Activated T-helper 1 cell treated with anti-CD3 and anti-CD28 coated beads, Interleukin-12 subunit alpha, Interleukin-12 subunit beta, Interleukin-2, Interleukin-4 antibody, amounts not matched to agents 30 ng/mL and 10 ng/mL and 1 ng/mL, durations not matched to agents 14 hours and 24 hours and 36 hours (primary cell): ENCODE measurements around the gene LAIR1. TPM values are rescaled to one million over a fixed set of nuclear protein-coding genes. Genes with fewer than 3 reads are reported as not detected.

ENCODE experiments used
- DNase-seq: peaks from one replicate; pipeline ENCODE4 v3.0.0; 2021; ENCODE audit warnings: low spot score
- H3K27ac Mint-ChIP-seq: one replicate; pipeline ENCODE4 v1.8.0; 2021; ENCODE audit warnings: mild to moderate bottlenecking, mixed read lengths
- H3K27me3 Mint-ChIP-seq: one replicate; pipeline ENCODE4 v1.8.0; 2022; ENCODE audit warnings: mild to moderate bottlenecking, moderate library complexity, mixed read lengths; ENCODE audit not compliant: insufficient read depth
- H3K36me3 Mint-ChIP-seq: one replicate; pipeline ENCODE4 v1.8.0; 2021; ENCODE audit warnings: low read depth, mixed read lengths
- H3K4me1 Mint-ChIP-seq: one replicate; pipeline ENCODE4 v1.8.0; 2021; ENCODE audit warnings: low read depth, mixed read lengths
- H3K4me3 Mint-ChIP-seq: one replicate; pipeline ENCODE4 v1.8.0; 2021; ENCODE audit warnings: mild to moderate bottlenecking, moderate library complexity, mixed read lengths
- H3K9me3 Mint-ChIP-seq: one replicate; pipeline ENCODE4 v1.8.0; 2021; ENCODE audit warnings: mixed read lengths
- intact Hi-C: fragments of 100-400 bp; cut with micrococcal nuclease; formaldehyde crosslinking; loops from one replicate; pipeline ENCODE4 v1.15.1; 2024
- total RNA-seq: library from RNA; stranded (reverse); gene quantifications from 2 replicates; pipeline ENCODE4 v1.2.3, GENCODE V29; 2022

The LAIR1 gene
- total RNA-seq, 1 donor from 2014 or later, result 9.4 TPM

DNA sequence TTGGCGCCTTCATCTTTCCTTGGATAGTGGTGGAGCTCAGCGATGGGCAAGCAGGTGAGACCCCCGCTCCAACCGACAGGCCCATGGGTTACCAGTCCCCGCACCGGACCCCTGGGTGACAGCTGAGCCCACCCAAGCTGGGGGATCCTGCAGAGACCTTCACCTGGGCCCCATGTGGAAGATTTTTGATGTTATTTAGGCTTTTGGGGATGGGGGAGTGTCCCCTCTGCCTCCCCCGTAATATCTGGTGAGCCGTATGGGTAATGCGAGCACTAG lies 46.8 kb downstream of the LAIR1 start:
- H3K9me3 Mint-ChIP-seq, result no peaks in the 10 kb centered on the region
- H3K4me3 Mint-ChIP-seq, result no peak overlapping the region
- no peaks in the 10 kb centered on the region for H3K4me1 Mint-ChIP-seq
- H3K27ac Mint-ChIP-seq, result no peak overlapping the region
- no peak for DNase-seq
- peaks cover 23% of the 10 kb centered on the region for H3K27me3 Mint-ChIP-seq
- intact Hi-C loops, result no loop called here
- H3K36me3 Mint-ChIP-seq, result no peaks in the 10 kb centered on the region

DNA sequence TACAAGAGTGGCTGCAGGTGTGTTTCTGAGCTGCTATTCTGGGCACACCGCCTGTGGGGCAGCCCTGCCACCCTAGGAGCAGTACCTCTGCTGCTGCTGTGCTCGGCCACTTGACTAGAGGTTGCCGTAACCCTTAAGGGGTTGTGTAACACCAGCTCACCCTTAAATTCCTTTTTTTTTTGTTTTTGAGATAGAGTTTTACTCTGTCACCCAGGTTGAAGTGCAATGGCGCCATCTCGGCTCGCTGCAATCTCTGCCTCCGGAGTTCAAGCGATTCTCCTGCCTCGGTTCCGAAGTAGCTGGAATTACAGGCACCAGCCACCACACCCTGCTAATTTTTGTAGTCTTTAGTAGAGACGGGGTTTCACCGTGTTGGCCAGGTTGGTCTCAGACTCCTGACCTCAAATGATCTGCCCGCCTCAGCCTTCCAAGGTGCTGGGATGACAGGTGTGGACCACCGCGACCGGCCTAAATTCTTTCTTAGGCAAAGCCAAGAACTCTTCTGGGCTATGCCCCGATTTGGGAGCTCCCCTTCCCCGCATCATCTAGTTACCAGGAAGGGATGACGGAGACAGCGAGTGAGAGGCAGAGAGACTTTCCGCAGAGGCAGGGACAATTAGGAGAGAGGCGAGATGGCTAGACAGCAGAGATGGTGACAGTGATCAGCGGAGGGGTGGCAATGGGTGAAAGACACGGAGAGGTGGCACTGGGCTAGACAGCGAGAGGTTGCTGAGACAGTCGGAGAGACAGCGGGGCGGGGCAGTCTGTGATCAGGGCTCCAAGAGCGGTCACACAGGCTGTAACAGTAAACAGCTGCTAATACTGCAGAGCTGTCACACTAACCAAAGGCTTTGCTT lies 47.4 kb downstream of the LAIR1 start:
- intact Hi-C loops, result no loop called here
- Mint-ChIP-seq H3K27ac (no peak overlapping the region), H3K27me3 (peaks cover 25% of the 10 kb centered on the region), H3K9me3 (no peaks in the 10 kb centered on the region), H3K36me3 (no peaks in the 10 kb centered on the region), H3K4me1 (no peaks in the 10 kb centered on the region), H3K4me3 (no peak overlapping the region)
- no peak for DNase-seq

DNA sequence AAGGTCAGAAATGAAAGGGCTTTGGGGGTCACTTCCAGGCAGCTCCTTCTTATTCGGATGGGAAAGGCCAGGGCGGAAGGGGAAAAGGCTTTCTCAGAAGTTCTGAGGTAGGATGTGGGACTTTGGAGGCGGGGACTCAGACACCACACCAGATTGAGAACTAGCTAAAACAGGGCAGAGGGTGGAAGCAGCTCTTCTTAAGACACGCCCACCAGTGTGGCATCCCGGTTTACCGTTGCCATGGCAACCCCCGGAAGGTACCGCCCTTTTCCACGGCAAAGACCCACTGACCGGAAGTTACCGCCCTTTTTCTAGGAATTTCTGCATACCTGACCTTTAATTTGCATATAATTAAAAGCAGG lies 48.0 kb downstream of the LAIR1 start:
- intact Hi-C loops, result no loop called here
- Mint-ChIP-seq H3K27me3 (peaks cover 25% of the 10 kb centered on the region), H3K36me3 (no peaks in the 10 kb centered on the region), H3K27ac (no peak overlapping the region), H3K4me1 (no peaks in the 10 kb centered on the region), H3K9me3 (no peaks in the 10 kb centered on the region), H3K4me3 (no peak overlapping the region)
- no peak for DNase-seq

DNA sequence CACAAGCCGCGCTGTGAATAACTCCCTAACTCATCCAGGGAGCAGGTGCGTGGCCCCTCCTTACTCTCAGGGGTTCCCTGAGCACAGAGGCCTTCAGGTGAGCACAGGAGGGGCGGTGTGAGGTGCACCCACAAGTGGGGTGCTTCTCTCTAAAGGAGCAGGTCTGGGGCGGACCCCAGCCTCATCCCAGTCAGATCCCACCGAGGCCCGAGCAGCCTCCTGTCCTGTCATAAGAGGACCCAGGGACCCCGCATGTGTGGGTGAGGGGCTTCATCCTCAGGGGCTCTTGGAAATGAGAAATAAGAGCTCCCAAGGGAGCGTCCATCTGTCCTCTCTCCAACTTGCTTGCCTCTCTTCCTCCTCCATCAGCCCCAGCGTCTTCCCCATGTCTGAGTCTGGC lies 48.8 kb downstream of the LAIR1 start:
- no peak for DNase-seq
- H3K27me3 Mint-ChIP-seq, result peaks cover 20% of the 10 kb centered on the region
- no peaks in the 10 kb centered on the region for H3K4me1 Mint-ChIP-seq
- no peak overlapping the region for H3K4me3 Mint-ChIP-seq
- intact Hi-C loops, result no loop called here
- H3K9me3 Mint-ChIP-seq, result no peaks in the 10 kb centered on the region
- no peaks in the 10 kb centered on the region for H3K36me3 Mint-ChIP-seq
- H3K27ac Mint-ChIP-seq, result no peak overlapping the region

DNA sequence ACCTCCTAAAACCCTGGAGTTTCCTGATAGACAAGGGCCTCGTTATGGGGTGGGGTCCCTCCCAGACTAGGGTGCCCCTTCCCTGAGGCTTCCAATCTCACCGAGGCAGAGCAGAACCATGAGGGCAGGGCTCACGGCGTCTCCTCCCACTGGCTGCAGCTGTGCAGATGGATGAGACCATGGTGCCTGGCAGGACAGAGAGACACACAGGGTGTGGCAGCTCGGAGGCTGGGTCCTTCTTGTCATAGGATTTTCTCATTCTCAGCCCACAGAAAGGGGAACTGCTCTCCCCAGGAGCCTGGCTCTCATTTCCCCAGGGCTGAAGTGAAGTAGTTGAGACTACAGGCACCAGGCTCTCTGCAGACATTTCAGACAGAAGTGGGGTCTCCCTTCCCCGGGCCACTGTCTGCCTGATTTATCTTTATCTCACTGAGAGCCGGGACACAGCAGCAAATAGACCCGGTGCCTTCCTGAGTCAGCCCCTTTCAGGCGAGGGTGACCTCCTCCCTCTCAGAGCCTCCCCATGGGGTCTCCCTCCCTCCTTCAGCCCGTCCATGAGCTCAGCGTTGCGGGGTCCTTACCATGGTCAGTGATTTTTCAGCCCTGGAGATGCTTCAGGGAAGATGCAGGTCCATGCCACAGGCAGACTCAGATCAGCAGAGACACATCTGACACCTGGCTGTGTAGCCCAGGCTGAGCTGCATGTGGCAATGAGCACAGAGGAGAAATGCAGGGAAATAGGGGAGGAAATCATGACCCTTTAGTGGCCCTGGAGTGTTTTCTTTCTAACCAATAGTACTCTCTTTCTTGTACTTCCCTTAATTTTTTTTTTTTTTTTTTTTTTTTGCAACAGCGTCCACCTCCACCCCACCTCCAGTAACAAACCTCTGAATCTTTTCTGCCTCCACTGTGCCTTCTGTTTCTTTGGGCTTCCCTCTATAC lies 52.0 kb downstream of the LAIR1 start, which contains the start of gene LILRA5:
LILRA5 (minus strand) TSS at position 731 of the 942 bp plus-strand sequence; CDS start at position 584, 147 bp downstream.
- DNase-seq, result no peak
- Mint-ChIP-seq H3K4me1 (no peaks in the 10 kb centered on the region), H3K27me3 (peaks cover 9% of the 10 kb centered on the region), H3K4me3 (no peak within 1 kb of the TSS), H3K9me3 (no peaks in the 10 kb centered on the region), H3K27ac (no peak within 1 kb of the TSS), H3K36me3 (no peaks in the 10 kb centered on the region)
- intact Hi-C loops, result no loop called here

DNA sequence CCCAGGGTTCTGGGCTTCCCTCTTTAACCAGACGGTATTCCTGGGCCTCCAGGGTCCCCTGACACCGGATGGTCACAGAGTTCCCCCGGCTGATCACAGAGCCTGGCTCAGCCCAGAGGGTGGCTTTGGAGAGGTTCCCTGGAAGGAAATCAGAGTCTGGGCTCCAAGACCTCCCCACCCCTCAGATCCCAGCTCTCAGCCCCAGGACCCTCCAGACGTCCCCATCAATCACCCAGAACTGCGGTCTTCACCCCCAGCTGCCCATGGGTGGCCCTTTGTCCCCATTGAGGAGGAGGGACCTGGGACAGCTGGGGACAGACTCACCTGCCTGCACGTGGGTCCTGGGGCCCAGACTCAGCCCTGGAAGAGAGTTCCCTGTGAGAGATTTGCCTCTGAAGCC lies 52.7 kb downstream of the LAIR1 start:
- no peak for DNase-seq
- H3K9me3 Mint-ChIP-seq, result no peaks in the 10 kb centered on the region
- no peak overlapping the region for H3K27ac Mint-ChIP-seq
- no peaks in the 10 kb centered on the region for H3K4me1 Mint-ChIP-seq
- H3K36me3 Mint-ChIP-seq, result no peaks in the 10 kb centered on the region
- no peak overlapping the region for H3K4me3 Mint-ChIP-seq
- peaks cover 9% of the 10 kb centered on the region for H3K27me3 Mint-ChIP-seq
- intact Hi-C loops, result no loop called here

DNA sequence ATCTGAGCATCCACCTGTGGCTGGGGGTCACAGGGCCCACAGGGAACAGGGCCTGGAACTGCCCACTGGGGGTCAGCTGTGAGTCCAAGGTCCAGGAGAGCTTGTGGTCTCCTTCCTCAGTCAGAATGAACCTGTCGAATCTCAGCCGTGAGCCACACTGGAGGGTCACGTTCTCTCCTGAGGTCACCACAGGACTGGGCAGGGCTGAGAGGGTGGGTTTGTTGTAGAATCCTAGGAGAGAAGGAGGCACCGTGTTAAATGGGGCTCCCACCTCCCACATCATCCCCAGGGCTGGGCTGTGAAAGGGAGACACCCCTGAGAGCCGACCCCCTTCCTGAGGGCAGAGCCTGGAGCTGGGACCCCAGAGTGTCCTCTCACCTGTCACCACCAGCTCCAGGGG lies 53.2 kb downstream of the LAIR1 start:
- DNase-seq, result no peak
- no peak overlapping the region for H3K27ac Mint-ChIP-seq
- peaks cover 9% of the 10 kb centered on the region for H3K27me3 Mint-ChIP-seq
- intact Hi-C loops, result no loop called here
- no peaks in the 10 kb centered on the region for H3K9me3 Mint-ChIP-seq
- H3K36me3 Mint-ChIP-seq, result no peaks in the 10 kb centered on the region
- no peaks in the 10 kb centered on the region for H3K4me1 Mint-ChIP-seq
- no peak overlapping the region for H3K4me3 Mint-ChIP-seq

DNA sequence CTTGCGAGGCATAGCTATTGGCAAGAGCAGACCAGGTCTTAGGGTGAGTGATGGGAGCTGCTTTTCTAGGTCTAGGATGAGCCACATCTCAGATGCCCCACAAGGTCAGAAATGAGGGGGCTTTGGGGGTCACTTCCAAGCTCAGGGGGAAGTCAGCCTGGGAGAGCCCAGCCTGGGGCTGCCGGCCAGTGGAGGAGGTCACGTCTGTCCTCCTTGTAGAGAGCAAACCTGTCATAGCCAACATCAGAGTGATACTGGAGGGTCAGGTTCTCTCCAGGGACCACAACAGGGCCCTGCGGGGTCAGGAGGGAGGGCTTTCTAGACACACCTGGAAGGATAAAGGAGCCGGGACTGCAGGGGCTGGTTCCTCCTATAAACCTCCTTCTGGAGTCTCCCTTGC lies 54.2 kb downstream of the LAIR1 start:
- Mint-ChIP-seq H3K27ac (no peak overlapping the region), H3K4me1 (peaks cover under 1% of the 10 kb centered on the region), H3K27me3 (peaks cover 10% of the 10 kb centered on the region), H3K4me3 (no peak overlapping the region), H3K9me3 (no peaks in the 10 kb centered on the region), H3K36me3 (no peaks in the 10 kb centered on the region)
- intact Hi-C loops, result no loop called here
- no peak for DNase-seq

DNA sequence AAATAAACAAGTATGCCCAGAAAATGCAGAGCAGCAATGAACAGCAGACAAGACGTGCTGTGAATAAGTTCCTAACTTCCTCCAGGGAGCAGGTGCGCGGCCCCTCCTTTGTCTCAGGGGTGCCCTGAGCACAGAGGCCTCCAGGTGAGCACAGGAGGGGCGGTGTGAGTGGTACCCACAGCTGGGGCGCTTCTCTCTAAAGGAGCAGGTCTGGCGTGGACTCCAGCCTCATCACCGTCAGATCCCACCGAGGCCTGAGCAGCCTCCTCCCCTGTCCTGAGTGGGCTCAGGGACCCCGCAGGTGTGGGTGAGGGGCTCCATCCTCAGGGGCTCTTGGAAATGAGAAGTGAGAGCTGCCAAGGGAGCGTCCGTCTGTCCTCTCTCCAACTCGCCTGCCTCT lies 54.9 kb downstream of the LAIR1 start:
- H3K27me3 Mint-ChIP-seq, result peaks cover 12% of the 10 kb centered on the region
- peaks cover 8% of the 10 kb centered on the region for H3K4me1 Mint-ChIP-seq
- no peak overlapping the region for H3K27ac Mint-ChIP-seq
- H3K36me3 Mint-ChIP-seq, result no peaks in the 10 kb centered on the region
- no peak for DNase-seq
- intact Hi-C loops, result no loop called here
- no peak overlapping the region for H3K4me3 Mint-ChIP-seq
- H3K9me3 Mint-ChIP-seq, result no peaks in the 10 kb centered on the region

DNA sequence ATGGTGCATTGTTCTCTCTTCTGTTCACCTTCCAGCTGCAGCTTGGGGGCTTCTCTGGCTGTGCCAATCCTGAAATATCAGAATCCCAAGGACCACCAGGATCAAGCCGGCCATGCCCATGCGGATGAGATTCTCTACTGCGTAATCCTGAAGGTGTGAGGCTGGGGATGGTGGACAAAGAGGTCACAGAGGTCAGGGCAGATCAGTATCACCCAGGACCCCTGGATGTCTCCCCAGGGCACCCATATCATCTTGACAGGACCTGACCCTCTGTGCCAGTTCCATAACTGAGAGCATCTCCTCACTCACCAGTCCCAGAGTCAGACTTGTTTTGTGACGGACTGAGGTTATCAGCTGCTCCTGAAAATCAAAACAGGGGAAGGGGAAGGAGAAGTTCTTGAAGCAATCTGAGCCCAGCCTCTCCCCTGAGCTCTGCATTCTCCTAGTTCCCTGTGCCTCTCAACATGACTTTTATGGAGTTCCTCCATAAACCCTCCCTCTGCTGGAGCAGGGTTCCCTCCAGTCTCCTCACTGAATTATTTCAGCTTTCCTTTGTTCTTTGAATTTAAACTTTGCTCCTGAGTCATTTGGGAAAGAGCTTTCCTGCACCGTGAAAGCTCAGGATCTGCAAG lies 57.2 kb downstream of the LAIR1 start:
- Mint-ChIP-seq H3K9me3 (no peaks in the 10 kb centered on the region), H3K4me3 (no peak overlapping the region), H3K4me1 (peaks cover 22% of the 10 kb centered on the region), H3K36me3 (no peaks in the 10 kb centered on the region), H3K27me3 (peaks cover 10% of the 10 kb centered on the region), H3K27ac (no peak overlapping the region)
- intact Hi-C loops, result no loop called here
- DNase-seq, result no peak

DNA sequence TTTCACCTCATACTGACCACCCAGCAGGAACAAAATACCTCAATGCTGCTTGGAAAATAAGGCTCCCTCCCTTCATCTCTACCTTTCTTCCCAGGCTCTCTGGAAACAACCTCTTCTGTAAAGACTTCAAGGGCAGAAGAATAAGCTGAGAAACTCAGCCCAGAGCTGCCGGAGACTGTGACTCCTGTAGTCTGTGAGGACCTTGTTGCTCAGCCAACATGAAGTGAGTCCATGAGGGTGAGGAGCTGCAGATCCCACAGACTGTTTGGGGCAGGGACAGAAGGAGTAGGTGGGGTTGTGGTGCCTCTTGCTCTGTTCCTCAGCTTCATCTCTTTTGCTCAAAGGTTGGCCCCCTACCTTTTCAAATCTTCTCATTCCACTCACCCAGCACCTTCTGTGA lies 59.6 kb downstream of the LAIR1 start:
- Mint-ChIP-seq H3K4me3 (no peak overlapping the region), H3K9me3 (no peaks in the 10 kb centered on the region), H3K36me3 (no peaks in the 10 kb centered on the region), H3K4me1 (peaks cover 22% of the 10 kb centered on the region), H3K27ac (no peak overlapping the region), H3K27me3 (peaks cover 11% of the 10 kb centered on the region)
- no peak for DNase-seq
- intact Hi-C loops, result no loop called here

DNA sequence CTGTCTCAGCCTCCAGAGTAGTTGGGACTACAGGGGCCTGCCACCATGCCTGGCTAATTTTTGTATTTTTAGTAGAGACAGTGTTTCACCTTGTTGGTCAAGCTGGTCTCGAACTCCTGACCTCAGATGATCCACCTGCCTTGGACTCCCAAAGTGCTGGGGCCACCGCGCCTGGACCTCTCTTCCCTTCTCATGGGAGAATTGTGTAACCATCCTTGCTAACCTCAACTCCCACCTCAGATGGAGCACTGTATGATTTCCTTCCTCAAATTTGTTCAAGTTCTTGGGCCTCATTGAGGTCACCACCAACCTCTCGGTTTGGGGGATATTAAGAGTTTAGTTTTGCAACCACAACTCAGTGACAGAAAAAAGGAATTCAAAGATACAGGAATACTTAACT lies 62.5 kb downstream of the LAIR1 start:
- Mint-ChIP-seq H3K27ac (no peak overlapping the region), H3K4me3 (no peak overlapping the region), H3K9me3 (no peaks in the 10 kb centered on the region), H3K4me1 (peaks cover 22% of the 10 kb centered on the region), H3K27me3 (peaks cover 10% of the 10 kb centered on the region), H3K36me3 (no peaks in the 10 kb centered on the region)
- DNase-seq, result no peak
- intact Hi-C loops, result no loop called here
